Rectal smooth muscle tissue (tissue), 1 donor: Measurements from ENCODE around the gene CD300LB.
"Not testable (repeated sequence)": the region's sequence is repeated elsewhere in the genome, so short reads cannot be mapped to it uniquely, and the experiment has no call there.

ENCODE experiments used
- H3K27ac ChIP-seq: one replicate; pipeline ENCODE4 v1.7.0; 2013; ENCODE audit warnings: low read depth, low read length, inconsistent platforms
- H3K27me3 ChIP-seq: one replicate; pipeline ENCODE4 v1.7.0; 2013; ENCODE audit warnings: low read length; ENCODE audit not compliant: control insufficient read depth, insufficient read depth
- H3K36me3 ChIP-seq: one replicate; pipeline ENCODE4 v1.7.0; 2013; ENCODE audit warnings: low read length; ENCODE audit not compliant: control insufficient read depth, insufficient read depth
- H3K4me1 ChIP-seq: one replicate; pipeline ENCODE4 v1.7.0; 2013; ENCODE audit warnings: low read length; ENCODE audit not compliant: control insufficient read depth, insufficient read depth
- H3K4me3 ChIP-seq: one replicate; pipeline ENCODE4 v1.7.0; 2013; ENCODE audit warnings: low read length
- H3K9ac ChIP-seq: one replicate; pipeline ENCODE4 v1.7.0; 2013; ENCODE audit warnings: low read length

The CD300LB gene

GRCh38 chr17:74531231-74531761 is at the start of gene CD300LB:
Gene CD300LB, minus strand, starts transcription at chr17:74531475. Its CDS starts 125 bp downstream, at chr17:74531350.
- Histone ChIP-seq H3K27me3 (no peaks in the 10 kb centered on the region), H3K4me1 (no peaks in the 10 kb centered on the region), H3K36me3 (no peaks in the 10 kb centered on the region), H3K27ac (no peak within 1 kb of the TSS), H3K4me3 (no peak within 1 kb of the TSS), H3K9ac (no peak within 1 kb of the TSS)

DNA sequence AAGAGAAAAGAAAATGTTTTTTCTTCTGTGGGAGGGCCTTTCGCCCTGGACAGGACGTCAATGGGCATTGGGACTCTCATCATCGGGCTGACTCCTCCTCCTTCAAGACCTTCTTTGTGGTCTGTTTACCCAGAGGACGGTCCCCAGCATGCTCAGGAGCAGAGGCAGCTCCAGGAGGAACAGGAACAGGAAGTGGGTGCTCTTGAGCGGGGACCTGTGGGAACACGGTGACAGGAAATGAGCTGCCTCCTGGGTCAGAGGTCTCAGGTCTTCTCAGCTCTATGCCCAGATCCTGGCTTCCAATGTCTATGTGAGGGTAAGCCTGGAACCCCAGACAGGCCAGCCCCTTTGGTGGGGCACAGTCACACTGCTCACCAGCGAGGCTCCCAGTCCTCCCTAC is 48.6 kb upstream of the CD300LB start:
- H3K27me3 ChIP-seq, result no peaks in the 10 kb centered on the region
- no peak overlapping the region for H3K4me3 ChIP-seq
- no peak overlapping the region for H3K9ac ChIP-seq
- no peaks in the 10 kb centered on the region for H3K4me1 ChIP-seq
- H3K27ac ChIP-seq, result no peak overlapping the region
- no peaks in the 10 kb centered on the region for H3K36me3 ChIP-seq

DNA sequence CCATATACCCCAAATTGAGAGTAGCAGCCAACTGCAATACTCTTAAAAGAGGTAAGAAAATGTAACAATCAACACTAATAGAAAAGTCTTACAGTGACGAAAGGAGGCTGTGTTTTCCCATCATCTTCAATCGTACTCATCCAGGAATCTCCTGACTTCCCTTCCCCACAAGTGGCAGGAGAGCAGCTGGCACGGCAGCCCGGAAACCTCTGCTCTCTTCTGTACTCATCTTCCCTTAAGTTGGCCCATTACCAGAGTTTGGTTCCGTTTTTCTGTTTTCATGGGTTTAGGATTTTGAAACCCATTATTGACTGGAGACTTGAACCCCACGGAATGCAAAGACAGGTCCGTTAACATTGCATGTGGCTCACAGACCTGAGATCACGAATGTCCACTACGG is 47.7 kb upstream of the CD300LB start:
- H3K27ac ChIP-seq, result no peak overlapping the region
- H3K36me3 ChIP-seq, result no peaks in the 10 kb centered on the region
- H3K4me3 ChIP-seq, result no peak overlapping the region
- H3K27me3 ChIP-seq, result no peaks in the 10 kb centered on the region
- no peaks in the 10 kb centered on the region for H3K4me1 ChIP-seq
- H3K9ac ChIP-seq, result no peak overlapping the region

GRCh38 chr17:74574489-74575142 is 43.3 kb upstream of the CD300LB start:
- H3K4me3 ChIP-seq, result no peak overlapping the region
- no peaks in the 10 kb centered on the region for H3K36me3 ChIP-seq
- no peak overlapping the region for H3K27ac ChIP-seq
- no peaks in the 10 kb centered on the region for H3K4me1 ChIP-seq
- H3K9ac ChIP-seq, result no peak overlapping the region
- no peaks in the 10 kb centered on the region for H3K27me3 ChIP-seq

DNA sequence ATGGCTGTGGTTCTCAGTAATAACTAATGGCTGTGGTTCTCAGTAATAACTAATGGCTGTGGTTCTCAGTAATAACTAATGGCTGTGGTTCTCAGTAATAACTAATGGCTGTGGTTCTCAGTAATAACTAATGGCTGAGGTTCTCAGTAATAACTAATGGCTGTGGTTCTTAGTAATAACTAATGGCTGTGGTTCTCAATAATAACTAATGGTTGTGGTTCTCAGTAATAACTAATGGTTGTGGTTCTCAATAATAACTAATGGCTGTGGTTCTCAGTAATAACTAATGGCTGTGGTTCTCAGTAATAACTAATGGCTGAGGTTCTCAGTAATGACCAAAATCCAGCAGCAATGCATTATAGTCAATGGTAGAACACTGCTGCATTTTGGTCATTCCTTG is 42.4 kb upstream of the CD300LB start:
- H3K4me1 ChIP-seq, H3K9ac ChIP-seq: not testable (repeated sequence)

GRCh38 chr17:74573169-74573568 is 41.9 kb upstream of the CD300LB start:
- Histone ChIP-seq H3K27me3 (peaks cover 3% of the 10 kb centered on the region), H3K9ac (no peak overlapping the region), H3K4me1 (no peaks in the 10 kb centered on the region), H3K36me3 (no peaks in the 10 kb centered on the region), H3K4me3 (no peak overlapping the region), H3K27ac (no peak overlapping the region)

More for the DNA sequence above, 42.4 kb upstream of the CD300LB start:
- H3K36me3 ChIP-seq, H3K4me3 ChIP-seq, H3K27ac ChIP-seq, H3K27me3 ChIP-seq: not testable (repeated sequence)

DNA sequence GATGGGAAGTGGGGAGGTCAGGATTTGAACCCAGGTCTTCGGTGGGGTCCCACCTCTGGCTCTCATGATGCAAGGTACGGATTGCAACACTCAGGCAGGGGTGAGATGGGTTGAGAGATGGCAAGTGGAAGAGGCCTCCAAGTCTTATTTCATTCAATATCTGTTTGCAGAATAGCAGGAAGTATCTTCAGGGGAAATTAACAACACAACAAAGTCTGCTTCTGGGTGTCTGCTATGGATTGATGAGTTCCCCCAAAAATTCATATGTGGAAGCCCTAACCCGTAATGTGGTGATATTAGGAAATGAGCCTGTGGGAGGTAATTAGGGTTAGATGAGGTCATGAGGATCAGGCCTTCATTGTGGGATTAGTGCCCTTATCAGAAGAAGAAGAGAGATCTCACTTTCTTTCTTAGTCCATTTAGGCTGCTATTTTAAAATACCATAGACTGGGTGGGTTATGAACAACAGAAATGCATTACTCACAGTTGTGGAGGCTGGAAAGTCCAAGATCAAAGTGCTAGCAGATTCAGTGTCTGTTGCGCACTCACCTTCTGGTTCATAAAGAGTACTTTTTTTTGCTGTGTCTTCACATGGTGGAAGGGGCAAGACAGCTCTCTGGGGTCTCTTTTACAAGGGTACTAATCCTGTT is 40.5 kb upstream of the CD300LB start:
- H3K4me3 ChIP-seq, result no peak overlapping the region
- H3K9ac ChIP-seq, result no peak overlapping the region
- peaks cover 3% of the 10 kb centered on the region for H3K27me3 ChIP-seq
- no peaks in the 10 kb centered on the region for H3K4me1 ChIP-seq
- H3K36me3 ChIP-seq, result no peaks in the 10 kb centered on the region
- no peak overlapping the region for H3K27ac ChIP-seq

GRCh38 chr17:74569020-74570003 is 38.0 kb upstream of the CD300LB start:
- Histone ChIP-seq H3K4me3 (no peak overlapping the region), H3K9ac (no peak overlapping the region), H3K36me3 (no peaks in the 10 kb centered on the region), H3K4me1 (no peaks in the 10 kb centered on the region), H3K27ac (no peak overlapping the region), H3K27me3 (peaks cover 3% of the 10 kb centered on the region)

DNA sequence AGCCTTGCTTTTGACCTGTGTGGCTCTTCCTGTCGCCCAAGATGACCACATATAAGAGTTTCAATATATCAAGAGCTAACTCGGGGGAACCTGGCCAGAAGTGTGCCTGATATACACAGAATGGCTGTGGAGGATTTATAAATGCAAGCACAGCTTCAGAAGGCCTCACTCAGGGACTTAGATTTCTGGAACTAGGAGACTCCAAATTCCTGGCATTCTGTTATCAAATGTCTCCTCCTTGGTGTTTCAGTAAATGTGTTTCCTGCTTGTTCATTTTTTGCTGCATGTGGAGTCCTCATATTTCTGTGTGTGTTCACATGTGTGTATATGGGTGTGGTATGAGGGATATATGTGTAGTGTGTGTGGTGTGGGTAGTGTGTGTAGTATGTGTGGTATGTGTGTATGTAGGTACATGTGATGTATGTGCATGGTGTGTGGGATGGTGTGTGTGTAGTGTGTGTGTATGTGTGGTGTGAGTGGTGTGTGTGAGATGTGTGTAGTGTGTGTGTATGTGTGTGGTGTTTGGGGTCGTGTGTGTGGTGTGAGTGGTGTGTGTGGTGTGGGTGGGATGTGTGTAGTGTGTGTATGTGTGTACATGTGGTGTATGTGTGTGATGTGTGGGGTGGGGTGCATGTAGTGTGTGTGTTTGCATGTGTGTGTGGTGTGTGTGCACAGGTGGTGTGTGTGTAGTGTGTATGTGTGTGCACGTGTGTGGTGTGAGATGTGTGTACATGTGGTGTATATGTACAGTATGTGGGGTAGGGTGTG is 37.0 kb upstream of the CD300LB start:
- H3K36me3 ChIP-seq, result no peaks in the 10 kb centered on the region
- peaks cover 3% of the 10 kb centered on the region for H3K27me3 ChIP-seq
- no peak overlapping the region for H3K4me3 ChIP-seq
- H3K27ac ChIP-seq, result no peak overlapping the region
- no peaks in the 10 kb centered on the region for H3K4me1 ChIP-seq
- H3K9ac ChIP-seq, result no peak overlapping the region

- H3K9ac ChIP-seq, result no peak within 1 kb of the TSS
Observed at GRCh38 chr17:74567397-74567796, 36.1 kb upstream of the CD300LB start, which contains the start of gene CD300H. Gene CD300H, minus strand, starts transcription at chr17:74567509.

GRCh38 chr17:74566132-74566753 is 35.0 kb upstream of the CD300LB start:
- H3K36me3 ChIP-seq, result no peaks in the 10 kb centered on the region

More at GRCh38 chr17:74567397-74567796, 36.1 kb upstream of the CD300LB start, which contains the start of gene CD300H:
- no peak within 1 kb of the TSS for H3K4me3 ChIP-seq
- H3K27ac ChIP-seq, result no peak within 1 kb of the TSS
- H3K4me1 ChIP-seq, result no peaks in the 10 kb centered on the region
- H3K27me3 ChIP-seq, result peaks cover 3% of the 10 kb centered on the region
- H3K36me3 ChIP-seq, result no peaks in the 10 kb centered on the region

More at GRCh38 chr17:74566132-74566753, 35.0 kb upstream of the CD300LB start:
- Histone ChIP-seq H3K27ac (no peak overlapping the region), H3K4me1 (no peaks in the 10 kb centered on the region), H3K4me3 (no peak overlapping the region), H3K27me3 (peaks cover 3% of the 10 kb centered on the region), H3K9ac (no peak overlapping the region)
